ENCODE results near the gene WWTR1. TPM values are rescaled to one million over a fixed set of nuclear protein-coding genes. Genes with fewer than 3 reads are reported as not detected.

The WWTR1 gene
- total and polyA plus RNA-seq, 4 donors: 93.5 to 225 (median 131) TPM

DNA sequence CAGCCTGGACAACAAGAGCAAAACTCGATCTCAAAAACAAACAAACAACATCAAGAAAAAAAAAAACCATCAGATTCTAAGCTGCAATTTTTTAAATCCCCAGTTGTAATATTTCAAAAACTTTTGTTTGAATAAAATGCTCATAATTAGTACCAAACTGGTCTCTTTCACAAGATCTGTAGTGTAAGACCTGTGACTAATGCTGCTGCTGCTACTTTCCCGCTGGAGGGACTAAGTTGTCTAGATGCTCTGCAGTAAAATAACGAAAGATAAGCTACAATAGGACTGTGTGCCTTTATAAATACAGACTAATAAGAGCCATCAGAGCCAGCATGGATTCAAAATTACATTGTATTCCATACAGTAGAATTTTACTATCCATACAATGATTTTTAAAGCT, 137.9 kb downstream of the WWTR1 start:
- intact Hi-C loops (cut with DNase I): no loop called here
- Histone ChIP-seq H3K4me1 (ENCODE audit: control insufficient read depth in 1 of 2, insufficient read depth in 2 of 2, low read length in 2 of 2) (peaks cover 0 to 3% of the 10 kb centered on the region in 2 donors), H3K36me3 (ENCODE audit: control insufficient read depth in 1 of 2, insufficient read depth in 2 of 2, low read length in 1 of 2) (peaks cover 4 to 6% of the 10 kb centered on the region in 2 donors), H3K9me3 (ENCODE audit: control insufficient read depth, low read length) (no peaks in the 10 kb centered on the region), H3K4me3 (ENCODE audit: low read length in 2 of 2) (no peak overlapping the region), H3K27ac (ENCODE audit: low read depth in 1 of 2, low read length in 2 of 2) (no peak overlapping the region), H3K27me3 (ENCODE audit: control insufficient read depth in 1 of 2, insufficient read depth in 2 of 2, low read length in 1 of 2) (no peaks in the 10 kb centered on the region)
- DNase-seq (no peak), ATAC-seq (ENCODE audit: low FRiP score) (no peak)
- 60 to 68% methylated on average over 3 of the region's 3 CpGs for WGBS, 2 donors

DNA sequence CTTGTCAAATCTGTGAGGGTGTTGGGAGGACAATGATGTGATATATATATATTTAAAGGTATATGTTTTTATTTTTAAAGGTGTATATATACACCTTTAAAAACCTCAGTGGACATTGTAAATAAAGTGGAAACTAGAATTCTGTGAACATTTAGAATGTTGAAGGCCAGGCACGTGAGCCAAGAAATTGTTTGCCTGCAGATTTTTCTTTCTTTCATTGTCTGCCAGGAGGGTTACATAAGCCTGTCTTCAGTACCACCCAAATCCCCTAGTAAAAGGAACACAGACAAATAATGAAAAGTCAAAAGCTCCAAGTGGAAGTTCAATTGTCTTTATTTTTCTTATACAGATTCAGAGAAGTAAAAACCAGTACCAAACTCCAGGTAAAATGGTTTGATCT, 140.9 kb downstream of the WWTR1 start:
- Histone ChIP-seq H3K4me1 (ENCODE audit: control insufficient read depth in 1 of 2, insufficient read depth in 2 of 2, low read length in 2 of 2) (peaks cover 0 to 3% of the 10 kb centered on the region in 2 donors), H3K27me3 (ENCODE audit: control insufficient read depth in 1 of 2, insufficient read depth in 2 of 2, low read length in 1 of 2) (no peaks in the 10 kb centered on the region), H3K36me3 (ENCODE audit: control insufficient read depth in 1 of 2, insufficient read depth in 2 of 2, low read length in 1 of 2) (peaks cover 0 to 4% of the 10 kb centered on the region in 2 donors), H3K4me3 (ENCODE audit: low read length in 2 of 2) (no peak overlapping the region), H3K9me3 (ENCODE audit: control insufficient read depth, low read length) (no peaks in the 10 kb centered on the region), H3K27ac (ENCODE audit: low read depth in 1 of 2, low read length in 2 of 2) (no peak overlapping the region)
- no peak for DNase-seq
- no peak for ATAC-seq (ENCODE audit: low FRiP score)
- WGBS, 2 donors: 12 to 28% methylated on average over 1 of the region's 1 CpG
- intact Hi-C loops (cut with DNase I): no loop called here

DNA sequence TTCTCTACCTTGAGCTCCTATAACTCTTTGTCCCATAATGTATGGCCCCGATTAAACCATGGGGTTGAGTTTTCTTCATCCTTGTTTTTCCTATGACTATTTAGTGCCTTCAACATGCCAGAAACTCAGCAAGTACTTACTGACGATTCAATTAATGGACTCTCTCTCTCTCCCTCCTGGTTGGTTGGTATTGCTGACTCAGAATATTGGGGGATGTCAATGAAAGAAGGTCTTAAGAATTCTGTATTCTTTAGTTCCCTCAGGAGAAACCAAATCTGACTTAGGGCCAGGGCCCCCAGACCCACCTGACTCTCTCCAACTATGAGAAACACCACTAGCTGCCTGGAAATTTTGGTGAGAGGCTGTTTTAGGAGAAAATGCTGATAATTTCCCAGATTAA, 142.6 kb downstream of the WWTR1 start:
- no peaks in the 10 kb centered on the region for H3K4me1 ChIP-seq (ENCODE audit: control insufficient read depth in 1 of 2, insufficient read depth in 2 of 2, low read length in 2 of 2)

DNA sequence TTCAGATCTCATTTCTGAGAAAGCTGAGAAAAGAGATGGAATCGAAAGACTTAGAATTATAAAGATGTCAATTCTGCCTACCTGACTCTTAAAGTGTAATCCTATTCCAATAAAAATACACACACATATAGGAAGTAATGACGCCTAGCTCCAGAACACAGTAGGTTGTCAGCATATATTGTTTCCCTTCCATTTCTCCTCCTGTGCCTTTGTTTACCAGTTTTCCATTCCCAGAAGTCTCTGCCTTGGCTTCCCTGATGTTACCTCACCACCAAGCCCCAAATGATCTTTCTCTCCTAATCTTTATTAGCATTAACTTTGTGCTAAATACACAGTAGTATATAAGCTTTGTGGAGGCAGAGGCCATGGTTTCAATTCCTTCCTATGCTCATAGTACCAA, 143.4 kb downstream of the WWTR1 start:
- intact Hi-C loops (cut with DNase I): loop anchor here in 1 of 2 donors (5.0 kb wide), 2 partner anchors 148 to 203 kb away; no protein-coding TSS in a partner anchor
- DNase-seq: no peak
- no peak for ATAC-seq (ENCODE audit: low FRiP score)
- Histone ChIP-seq H3K36me3 (ENCODE audit: control insufficient read depth in 1 of 2, insufficient read depth in 2 of 2, low read length in 1 of 2) (no peaks in the 10 kb centered on the region), H3K4me3 (ENCODE audit: low read length in 2 of 2) (no peak overlapping the region), H3K9me3 (ENCODE audit: control insufficient read depth, low read length) (no peaks in the 10 kb centered on the region), H3K4me1 (ENCODE audit: control insufficient read depth in 1 of 2, insufficient read depth in 2 of 2, low read length in 2 of 2) (no peaks in the 10 kb centered on the region), H3K27me3 (ENCODE audit: control insufficient read depth in 1 of 2, insufficient read depth in 2 of 2, low read length in 1 of 2) (no peaks in the 10 kb centered on the region), H3K27ac (ENCODE audit: low read depth in 1 of 2, low read length in 2 of 2) (no peak overlapping the region)
- WGBS, 2 donors: 82 to 86% methylated on average over 2 of the region's 2 CpGs

More for the DNA sequence above, 142.6 kb downstream of the WWTR1 start:
- Histone ChIP-seq H3K9me3 (ENCODE audit: control insufficient read depth, low read length) (no peaks in the 10 kb centered on the region), H3K36me3 (ENCODE audit: control insufficient read depth in 1 of 2, insufficient read depth in 2 of 2, low read length in 1 of 2) (no peaks in the 10 kb centered on the region), H3K27ac (ENCODE audit: low read depth in 1 of 2, low read length in 2 of 2) (no peak overlapping the region), H3K4me3 (ENCODE audit: low read length in 2 of 2) (no peak overlapping the region), H3K27me3 (ENCODE audit: control insufficient read depth in 1 of 2, insufficient read depth in 2 of 2, low read length in 1 of 2) (no peaks in the 10 kb centered on the region)
- WGBS, 2 donors: 69 to 73% methylated on average over 2 of the region's 2 CpGs
- DNase-seq: no peak
- no peak for ATAC-seq (ENCODE audit: low FRiP score)
- intact Hi-C loops (cut with DNase I): no loop called here

DNA sequence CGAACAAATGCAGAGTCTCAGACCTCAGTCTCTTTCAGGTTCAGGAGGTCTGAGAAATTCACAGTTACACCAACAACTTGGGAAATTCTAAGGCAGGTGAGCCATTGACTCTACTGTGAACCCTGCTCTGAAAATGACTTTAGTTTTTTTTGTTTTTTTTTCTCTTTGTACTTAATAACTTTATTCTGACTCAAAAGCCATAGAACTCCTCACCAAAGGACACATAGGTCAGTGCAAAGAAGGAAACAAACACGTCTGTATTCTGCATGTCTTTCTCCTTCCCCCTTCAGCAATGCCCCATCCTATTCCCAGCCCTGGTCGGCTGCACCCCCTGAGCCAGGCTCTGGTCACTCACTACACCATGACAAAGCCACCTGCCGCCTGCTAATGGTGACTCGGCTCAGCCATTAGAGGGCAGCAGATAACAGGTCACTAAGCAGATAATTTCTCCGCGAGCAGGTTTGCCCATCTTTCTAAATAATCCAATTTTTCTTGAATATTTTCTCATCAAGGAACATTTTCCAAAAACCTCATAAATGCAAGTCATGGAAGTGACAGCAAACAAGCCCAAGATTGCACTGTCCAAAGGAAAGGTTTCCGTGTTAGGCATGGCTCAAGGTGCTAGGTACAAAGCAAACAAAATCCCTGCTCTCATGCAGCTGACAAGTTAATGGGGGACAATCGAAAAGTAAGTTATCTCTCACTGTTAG, 145.6 kb downstream of the WWTR1 start:
- intact Hi-C loops (cut with DNase I): loop anchor here (2.0 to 5.0 kb wide), 3 partner anchors 150 to 205 kb away; no protein-coding TSS in a partner anchor
- peak; percentile 85 for ATAC-seq (ENCODE audit: low FRiP score)
- no peak overlapping the region for H3K4me3 ChIP-seq (ENCODE audit: low read length in 2 of 2)

DNA sequence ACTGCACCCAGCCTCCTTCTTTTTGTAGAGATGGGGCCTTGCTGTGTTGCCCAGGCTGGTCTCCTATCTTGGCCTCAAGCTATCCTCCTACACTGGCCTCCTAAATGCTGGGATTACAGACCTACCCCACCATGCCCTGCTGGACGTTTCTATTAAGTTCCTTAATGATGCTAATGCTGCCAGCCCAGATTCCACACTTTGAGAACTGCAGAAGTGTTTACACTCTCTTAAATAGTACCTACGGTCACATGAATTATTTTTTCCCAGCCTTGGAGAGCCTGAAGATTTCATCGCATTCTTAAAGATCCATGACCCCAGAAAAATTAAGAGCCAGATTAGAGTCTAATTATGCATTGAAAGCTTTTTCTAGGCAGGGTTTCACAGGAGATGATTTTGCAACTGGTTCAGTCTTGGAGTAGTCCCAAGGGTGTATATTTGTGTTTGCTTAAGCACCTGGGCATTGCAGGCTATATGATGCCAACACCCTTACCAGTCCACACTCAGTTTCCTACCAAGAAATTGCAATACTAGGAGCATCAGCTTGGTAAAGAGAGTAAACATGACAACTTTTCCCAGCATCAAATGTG, 146.7 kb downstream of the WWTR1 start:
- no peak overlapping the region for H3K27ac ChIP-seq (ENCODE audit: low read depth in 1 of 2, low read length in 2 of 2)
- WGBS, 2 donors: 56 to 65% methylated on average over 3 of the region's 3 CpGs
- intact Hi-C loops (cut with DNase I): loop anchor here in 1 of 2 donors (5.0 kb wide), 2 partner anchors 151 to 206 kb away; no protein-coding TSS in a partner anchor
- ATAC-seq (ENCODE audit: low FRiP score): no peak
- H3K9me3 ChIP-seq (ENCODE audit: control insufficient read depth, low read length): no peaks in the 10 kb centered on the region
- H3K4me1 ChIP-seq (ENCODE audit: control insufficient read depth in 1 of 2, insufficient read depth in 2 of 2, low read length in 2 of 2): peaks cover 5 to 8% of the 10 kb centered on the region in 2 donors
- no peak overlapping the region for H3K4me3 ChIP-seq (ENCODE audit: low read length in 2 of 2)
- no peaks in the 10 kb centered on the region for H3K27me3 ChIP-seq (ENCODE audit: control insufficient read depth in 1 of 2, insufficient read depth in 2 of 2, low read length in 1 of 2)
- no peak for DNase-seq
- no peaks in the 10 kb centered on the region for H3K36me3 ChIP-seq (ENCODE audit: control insufficient read depth in 1 of 2, insufficient read depth in 2 of 2, low read length in 1 of 2)

More for the DNA sequence above, 145.6 kb downstream of the WWTR1 start:
- Histone ChIP-seq H3K4me1 (ENCODE audit: control insufficient read depth in 1 of 2, insufficient read depth in 2 of 2, low read length in 2 of 2) (peaks cover 0 to 7% of the 10 kb centered on the region in 2 donors), H3K27me3 (ENCODE audit: control insufficient read depth in 1 of 2, insufficient read depth in 2 of 2, low read length in 1 of 2) (no peaks in the 10 kb centered on the region), H3K36me3 (ENCODE audit: control insufficient read depth in 1 of 2, insufficient read depth in 2 of 2, low read length in 1 of 2) (no peaks in the 10 kb centered on the region), H3K9me3 (ENCODE audit: control insufficient read depth, low read length) (no peaks in the 10 kb centered on the region), H3K27ac (ENCODE audit: low read depth in 1 of 2, low read length in 2 of 2) (no peak overlapping the region)
- 13 to 14% methylated on average over 9 of the region's 9 CpGs for WGBS, 2 donors
- DNase-seq: peak in 1 of 2 donors; percentile 67

DNA sequence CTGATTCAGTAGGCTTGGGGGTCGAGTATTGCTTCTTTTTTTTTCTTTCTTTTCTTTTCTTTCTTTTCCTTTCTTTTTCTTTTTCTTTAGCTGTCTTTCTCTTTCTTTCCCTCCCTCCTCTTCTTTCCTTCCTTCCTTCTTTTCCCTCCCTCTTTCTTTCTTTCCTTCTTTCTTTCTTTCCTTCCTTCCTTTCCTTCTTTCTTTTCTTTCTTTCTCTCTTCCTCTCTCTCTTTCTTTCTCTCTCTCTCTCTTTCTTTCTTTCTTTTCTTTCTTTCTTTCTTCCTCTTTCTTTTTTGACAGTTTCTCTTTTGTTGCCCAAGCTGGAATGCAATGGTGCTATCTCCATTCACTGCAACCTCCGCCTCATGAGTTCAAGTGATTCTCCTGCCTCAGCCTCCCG, 147.3 kb downstream of the WWTR1 start:
- H3K36me3 ChIP-seq (ENCODE audit: control insufficient read depth in 1 of 2, insufficient read depth in 2 of 2, low read length in 1 of 2): no peaks in the 10 kb centered on the region
- peaks cover 7 to 8% of the 10 kb centered on the region in 2 donors for H3K4me1 ChIP-seq (ENCODE audit: control insufficient read depth in 1 of 2, insufficient read depth in 2 of 2, low read length in 2 of 2)
- H3K27ac ChIP-seq (ENCODE audit: low read depth in 1 of 2, low read length in 2 of 2): no peak overlapping the region
- no peak overlapping the region for H3K4me3 ChIP-seq (ENCODE audit: low read length in 2 of 2)
- 89 to 90% methylated on average over 3 of the region's 3 CpGs for WGBS, 2 donors
- no peak for DNase-seq
- no peaks in the 10 kb centered on the region for H3K9me3 ChIP-seq (ENCODE audit: control insufficient read depth, low read length)
- ATAC-seq (ENCODE audit: low FRiP score): no peak
- intact Hi-C loops (cut with DNase I): loop anchor here in 1 of 2 donors (5.0 kb wide), 2 partner anchors 152 to 207 kb away; no protein-coding TSS in a partner anchor
- H3K27me3 ChIP-seq (ENCODE audit: control insufficient read depth in 1 of 2, insufficient read depth in 2 of 2, low read length in 1 of 2): no peaks in the 10 kb centered on the region

DNA sequence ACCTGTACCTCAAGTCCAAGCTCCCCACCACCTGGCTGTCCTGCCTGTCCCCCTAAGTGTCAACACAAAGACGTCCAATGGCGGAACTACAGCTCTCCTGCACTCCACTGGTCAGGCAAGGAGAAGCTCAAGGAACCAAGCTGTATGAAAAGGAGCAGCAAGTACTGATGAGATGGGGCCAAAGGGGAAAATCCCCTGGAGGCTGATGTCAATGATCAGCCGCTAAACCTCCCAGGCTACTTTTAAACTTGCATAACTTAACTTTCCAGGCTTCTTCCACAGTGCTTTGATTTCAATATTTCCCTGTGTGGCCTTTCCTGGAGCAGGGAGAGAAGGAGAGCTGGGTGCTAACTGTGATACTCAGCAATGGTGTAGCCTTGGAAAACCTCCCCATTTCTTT, 148.3 kb downstream of the WWTR1 start:
- H3K27ac ChIP-seq (ENCODE audit: low read depth in 1 of 2, low read length in 2 of 2): peak overlapping the region in 1 of 2 donors; percentile 22
- WGBS, 2 donors: 93 to 94% methylated on average over 3 of the region's 3 CpGs
- no peaks in the 10 kb centered on the region for H3K27me3 ChIP-seq (ENCODE audit: control insufficient read depth in 1 of 2, insufficient read depth in 2 of 2, low read length in 1 of 2)
- peaks cover 7 to 8% of the 10 kb centered on the region in 2 donors for H3K4me1 ChIP-seq (ENCODE audit: control insufficient read depth in 1 of 2, insufficient read depth in 2 of 2, low read length in 2 of 2)
- ATAC-seq (ENCODE audit: low FRiP score) (no peak), DNase-seq (no peak)
- no peaks in the 10 kb centered on the region for H3K36me3 ChIP-seq (ENCODE audit: control insufficient read depth in 1 of 2, insufficient read depth in 2 of 2, low read length in 1 of 2)
- no peaks in the 10 kb centered on the region for H3K9me3 ChIP-seq (ENCODE audit: control insufficient read depth, low read length)
- H3K4me3 ChIP-seq (ENCODE audit: low read length in 2 of 2): no peak overlapping the region
- intact Hi-C loops (cut with DNase I): loop anchor here in 1 of 2 donors (5.0 kb wide), 1 partner anchor 148 kb away; the partner anchor contains the start of gene WWTR1

Measured in aorta (tissue), 5 donors.